GM19455 (cell line): ENCODE measurements around the gene SEC31B.

ENCODE experiments used
- ATAC-seq: cut with Tn5 transposase; IDR thresholded peaks from one replicate; pipeline ENCODE4 v1.9.1; 2021; ENCODE audit not compliant: unreplicated experiment

The SEC31B gene

GRCh38 chr10:100502926-100503494 lies 16.7 kb downstream of the SEC31B start:
- no peak for ATAC-seq

DNA sequence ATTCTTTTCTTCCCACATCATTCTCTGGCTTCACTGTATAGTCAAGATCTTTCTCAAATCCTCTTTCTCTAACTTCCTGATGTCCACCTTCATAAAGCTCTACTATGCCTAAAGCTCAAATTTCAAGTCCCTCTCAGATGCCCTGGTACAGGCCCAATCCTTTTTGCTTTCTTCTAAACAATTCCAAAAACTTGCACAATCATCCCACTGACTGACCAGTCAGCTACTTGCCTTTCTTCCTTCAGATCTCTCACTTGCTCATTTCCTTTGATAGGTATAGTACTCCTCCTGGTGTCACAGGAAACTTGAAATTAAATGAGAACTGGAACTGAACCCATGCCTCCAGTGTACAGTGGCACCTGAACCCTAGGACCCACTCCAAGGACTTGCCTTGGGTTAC lies 18.2 kb downstream of the SEC31B start:
- no peak for ATAC-seq

- no peak for ATAC-seq
Observed at GRCh38 chr10:100498059-100498458, 21.6 kb downstream of the SEC31B start.

DNA sequence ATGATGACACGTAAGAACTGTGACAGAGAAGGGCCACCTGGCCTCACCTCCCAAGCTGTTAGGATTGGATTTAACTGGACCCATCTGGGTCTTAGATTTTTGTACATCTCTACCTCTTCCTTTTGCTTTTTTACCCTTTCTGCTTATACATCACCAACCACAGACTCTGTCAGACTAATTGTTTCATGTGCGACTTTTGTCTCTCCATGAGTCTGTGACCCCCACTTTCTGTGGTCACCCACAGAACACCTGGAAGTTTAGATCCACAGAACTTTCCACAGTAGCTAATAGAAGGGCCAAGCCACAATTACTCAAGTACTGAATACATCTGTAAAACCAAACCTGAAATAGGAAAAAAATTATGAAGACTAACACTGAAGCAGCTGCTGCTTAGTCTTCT lies 23.1 kb downstream of the SEC31B start:
- no peak for ATAC-seq

DNA sequence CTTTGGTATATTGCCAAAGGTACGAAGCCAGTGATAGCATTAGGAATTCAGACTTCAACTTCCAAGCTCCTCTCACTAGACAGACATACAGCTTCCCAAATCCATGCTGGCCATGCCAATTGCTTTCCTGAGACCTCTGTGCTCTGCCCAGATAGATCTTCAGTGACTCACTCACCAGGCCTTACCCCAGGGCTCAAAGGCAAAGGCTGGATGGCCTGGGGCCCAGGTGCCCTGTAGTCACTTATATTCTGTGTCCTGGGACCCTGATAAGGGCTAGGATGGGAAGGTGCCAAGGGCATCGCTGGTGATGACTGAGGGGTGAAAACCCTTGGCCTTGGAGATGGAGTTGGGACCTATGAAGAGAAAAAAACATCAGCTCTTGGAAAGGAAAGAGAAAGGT lies 29.1 kb downstream of the SEC31B start:
- no peak for ATAC-seq

DNA sequence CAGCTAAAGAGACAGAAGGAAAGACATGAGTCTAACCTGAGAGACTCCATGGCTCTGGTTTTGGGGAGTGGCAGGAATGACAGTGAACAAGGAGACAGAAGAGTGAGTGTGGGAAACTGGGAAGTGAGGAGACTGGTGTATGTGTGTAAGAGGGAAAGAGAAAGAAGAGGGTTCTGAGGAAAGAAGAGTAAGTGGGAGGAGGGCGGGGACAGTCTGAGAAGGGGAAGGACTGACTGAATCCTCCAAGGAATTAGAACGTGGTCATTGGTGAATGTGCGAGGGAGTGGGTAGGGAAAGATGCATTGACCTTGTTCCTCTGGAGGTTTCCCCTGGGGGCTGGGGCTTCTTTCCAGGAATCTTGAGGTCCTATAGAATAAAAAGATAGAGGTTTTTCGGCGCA lies 30.3 kb downstream of the SEC31B start:
- ATAC-seq, result no peak

- ATAC-seq, result no peak
Observed at GRCh38 chr10:100487529-100487928, 32.1 kb downstream of the SEC31B start.

DNA sequence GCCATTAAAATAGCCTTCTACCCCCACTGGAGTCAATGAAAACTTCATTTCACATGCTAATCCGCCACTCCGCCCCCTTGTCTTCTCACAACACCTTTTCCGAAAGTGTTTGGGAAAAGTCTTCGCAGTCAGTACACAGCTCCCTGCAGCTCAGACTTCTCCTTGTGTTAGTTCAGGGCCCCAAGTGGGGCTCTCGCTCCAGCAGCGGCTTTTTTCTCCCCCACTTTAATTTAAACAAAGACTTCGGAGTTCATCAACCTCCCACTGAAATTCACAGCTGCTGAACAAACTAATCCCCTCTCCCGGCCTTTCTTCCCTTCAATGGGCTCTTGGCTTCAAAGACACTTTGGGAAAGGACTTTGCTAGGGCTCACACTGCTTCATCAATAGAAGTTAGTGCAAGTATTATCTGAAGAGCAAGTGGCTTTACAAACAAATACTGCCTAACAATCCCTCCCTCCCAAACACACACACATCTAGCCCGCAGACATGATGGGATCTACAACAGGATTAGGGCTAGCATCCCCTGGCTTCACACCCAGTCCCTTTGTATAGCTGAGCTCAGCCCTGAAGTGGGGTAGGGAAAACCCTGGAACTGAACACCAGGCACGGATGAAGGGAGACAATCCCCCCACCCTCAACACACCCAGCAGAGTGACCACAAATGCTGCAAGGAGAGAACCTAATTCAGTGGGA lies 33.7 kb downstream of the SEC31B start:
- no peak for ATAC-seq

- no peak for ATAC-seq
Observed at GRCh38 chr10:100485366-100485765, 34.3 kb downstream of the SEC31B start.

DNA sequence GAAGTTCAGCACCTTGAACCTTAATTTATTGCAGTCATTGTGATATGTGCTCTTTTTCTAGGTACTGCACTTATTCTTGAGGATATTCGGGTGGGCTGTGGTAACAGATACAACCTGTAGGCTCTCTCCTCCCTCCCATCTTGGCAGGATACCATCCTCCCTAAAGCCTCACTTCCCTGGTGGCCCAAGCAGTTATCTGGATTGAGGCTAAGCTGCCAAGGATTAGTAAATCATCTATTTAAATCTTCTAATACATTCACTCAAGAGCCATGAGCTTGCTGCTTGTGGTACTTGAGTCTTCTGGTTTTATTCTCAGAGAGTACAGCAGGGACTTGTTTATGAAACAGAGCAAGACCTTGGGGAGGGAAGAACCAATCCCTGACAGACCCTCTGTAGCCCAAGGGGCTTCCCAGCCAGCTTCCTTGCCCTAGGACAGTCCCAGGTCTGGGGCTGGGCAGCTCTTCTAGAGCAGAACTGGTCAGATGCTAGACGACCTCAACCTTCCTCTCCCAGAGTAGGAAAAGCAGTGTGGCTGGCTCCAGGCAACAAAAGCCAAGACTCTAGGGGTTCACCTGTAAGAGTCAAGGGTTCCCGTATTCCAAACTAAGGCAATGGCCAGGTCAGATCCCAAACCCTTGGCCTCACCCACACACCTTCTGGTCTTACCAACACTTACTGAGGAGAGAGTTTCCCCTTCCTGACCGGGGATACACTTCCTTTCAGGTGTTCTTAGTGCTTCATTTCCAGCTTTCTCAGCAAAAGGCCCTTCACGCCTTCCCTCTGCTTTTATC lies 35.6 kb downstream of the SEC31B start:
- no peak for ATAC-seq

DNA sequence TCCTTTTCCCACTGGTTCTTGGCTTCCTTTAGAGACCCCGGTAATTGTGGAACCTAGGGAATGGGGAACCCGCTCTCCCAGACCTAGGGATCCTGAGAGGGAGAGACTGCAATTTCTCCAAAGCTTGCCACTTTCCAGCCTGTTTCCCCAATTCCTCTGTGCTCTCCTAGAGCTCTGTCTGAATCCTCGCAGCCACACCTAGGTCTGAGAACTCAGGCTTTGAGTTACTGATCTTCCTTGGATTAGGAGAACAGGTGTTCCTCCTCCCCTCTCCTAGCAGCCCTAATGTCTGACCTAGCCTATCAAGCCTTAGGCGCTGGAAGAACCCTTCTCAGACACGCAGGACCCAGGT lies 36.9 kb downstream of the SEC31B start:
- no peak for ATAC-seq

DNA sequence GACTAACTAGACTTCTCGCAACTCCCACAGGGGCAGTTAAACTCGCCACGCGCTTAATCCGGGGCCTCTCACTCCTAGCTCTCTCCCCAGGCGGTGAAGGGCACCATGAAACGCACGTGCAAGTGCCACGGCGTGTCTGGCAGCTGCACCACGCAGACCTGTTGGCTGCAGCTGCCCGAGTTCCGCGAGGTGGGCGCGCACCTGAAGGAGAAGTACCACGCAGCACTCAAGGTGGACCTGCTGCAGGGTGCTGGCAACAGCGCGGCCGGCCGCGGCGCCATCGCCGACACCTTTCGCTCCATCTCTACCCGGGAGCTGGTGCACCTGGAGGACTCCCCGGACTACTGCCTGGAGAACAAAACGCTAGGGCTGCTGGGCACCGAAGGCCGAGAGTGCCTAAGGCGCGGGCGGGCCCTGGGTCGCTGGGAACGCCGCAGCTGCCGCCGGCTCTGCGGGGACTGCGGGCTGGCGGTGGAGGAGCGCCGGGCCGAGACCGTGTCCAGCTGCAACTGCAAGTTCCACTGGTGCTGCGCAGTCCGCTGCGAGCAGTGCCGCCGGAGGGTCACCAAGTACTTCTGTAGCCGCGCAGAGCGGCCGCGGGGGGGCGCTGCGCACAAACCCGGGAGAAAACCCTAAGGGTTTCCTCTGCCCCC lies 37.4 kb downstream of the SEC31B start:
- peak; percentile 56 for ATAC-seq

DNA sequence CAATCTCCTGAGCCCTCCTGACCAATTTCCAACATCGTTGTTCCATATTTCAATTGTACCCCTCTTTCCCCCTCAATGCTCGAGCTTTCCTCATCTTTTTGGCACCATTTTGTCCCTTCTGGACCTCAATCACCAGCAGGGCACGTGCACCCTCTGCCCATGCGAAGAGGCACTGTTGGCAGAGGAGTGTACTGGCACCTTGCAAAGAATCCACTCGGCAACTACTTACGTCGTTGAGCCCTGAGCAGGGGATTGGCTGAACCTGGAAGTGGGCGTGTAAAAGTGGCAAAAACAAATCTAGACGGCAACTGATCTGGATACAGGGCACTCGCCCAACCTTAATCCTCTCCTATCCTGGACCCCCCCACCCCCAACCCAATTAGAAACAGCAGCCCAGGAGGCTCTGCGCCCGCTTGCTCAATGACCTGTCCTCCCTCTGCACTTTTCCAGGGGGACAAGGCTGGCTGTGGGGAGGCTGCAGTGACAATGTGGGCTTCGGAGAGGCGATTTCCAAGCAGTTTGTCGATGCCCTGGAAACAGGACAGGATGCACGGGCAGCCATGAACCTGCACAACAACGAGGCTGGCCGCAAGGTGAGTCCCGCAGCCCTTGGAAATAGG lies 38.1 kb downstream of the SEC31B start:
- peak; percentile 95 for ATAC-seq

- ATAC-seq, result no peak
Observed at GRCh38 chr10:100480002-100480401, 39.7 kb downstream of the SEC31B start.

- no peak for ATAC-seq
Observed at GRCh38 chr10:100479037-100479436, 40.6 kb downstream of the SEC31B start.

DNA sequence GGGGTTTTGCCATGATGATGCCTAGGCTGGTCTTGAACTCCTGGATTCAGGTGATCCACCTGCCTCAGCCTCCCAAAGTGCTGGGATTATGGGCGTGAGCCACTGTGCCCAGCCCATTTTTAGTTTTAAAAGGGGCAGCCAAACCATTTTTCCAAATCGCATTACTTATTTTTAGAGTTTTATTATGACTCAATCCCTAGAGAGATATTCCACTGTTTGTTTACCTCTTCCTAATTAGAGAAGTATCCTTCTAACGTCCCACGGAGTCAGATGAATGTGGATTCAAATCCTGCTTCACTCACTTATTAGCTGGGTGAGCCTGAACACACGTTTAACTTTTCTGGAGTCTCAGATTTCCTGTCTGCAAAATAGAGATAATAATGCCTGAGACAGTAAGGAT lies 41.7 kb downstream of the SEC31B start:
- ATAC-seq, result no peak

DNA sequence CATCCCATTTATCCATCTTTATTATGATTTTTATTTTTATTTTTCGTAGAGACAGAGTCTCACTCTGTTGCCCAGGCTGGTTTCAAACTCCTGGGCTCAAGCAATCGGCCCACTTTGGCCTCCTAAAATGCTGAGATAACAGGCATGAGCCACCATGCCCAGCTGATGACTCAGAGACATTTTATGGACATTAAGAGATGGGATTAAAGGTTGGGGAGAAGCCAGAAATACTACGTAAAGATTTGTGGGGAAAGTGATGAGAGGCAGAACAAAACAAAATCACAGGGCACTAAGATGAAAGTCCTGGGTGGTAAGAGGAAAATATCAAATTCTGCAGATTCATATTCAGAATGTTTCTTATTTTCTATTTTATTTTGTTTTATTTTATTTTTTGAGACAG lies 49.3 kb downstream of the SEC31B start:
- ATAC-seq, result no peak

DNA sequence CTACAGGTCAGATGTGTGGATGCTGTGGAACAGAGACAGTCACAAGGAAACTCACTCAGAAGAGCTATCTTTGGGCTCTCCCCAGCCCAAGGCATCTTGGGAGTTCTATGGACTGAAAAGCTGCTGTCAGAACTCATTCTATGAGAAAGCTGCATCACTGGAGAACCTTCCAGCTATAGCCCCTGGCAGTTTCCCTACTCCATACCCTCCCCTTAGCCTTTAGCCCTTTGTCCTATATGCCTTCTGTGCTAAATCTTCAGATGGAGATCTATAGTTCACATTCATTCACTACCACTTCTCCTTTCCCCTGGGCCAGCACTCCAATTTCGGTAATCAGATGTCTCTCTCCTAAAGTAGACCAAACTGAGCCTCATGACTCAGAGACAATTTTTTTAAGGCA lies 49.9 kb downstream of the SEC31B start:
- no peak for ATAC-seq

DNA sequence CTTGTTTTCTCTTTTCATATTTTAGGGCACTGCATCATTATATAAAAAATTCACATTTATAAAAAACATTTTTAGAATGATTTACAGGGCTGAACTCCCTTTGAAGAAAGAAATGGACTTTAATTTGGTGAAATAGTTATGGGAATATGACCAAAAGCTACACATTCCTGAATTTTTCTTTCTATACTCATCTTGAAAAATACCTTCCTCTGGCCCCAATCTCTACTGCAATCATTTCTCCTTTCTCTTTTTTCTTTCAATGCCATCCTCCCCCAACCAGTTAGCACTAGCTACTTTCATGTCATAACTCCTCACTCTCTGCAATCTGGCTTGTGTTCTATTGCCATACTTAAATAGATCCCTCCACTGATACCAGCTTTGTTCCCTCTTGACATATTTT lies 50.7 kb downstream of the SEC31B start:
- ATAC-seq, result no peak

- no peak for ATAC-seq
Observed at GRCh38 chr10:100468322-100468721, 51.3 kb downstream of the SEC31B start.

- ATAC-seq, result no peak
Observed at GRCh38 chr10:100462709-100463108, 57.0 kb downstream of the SEC31B start, which contains the start of gene WNT8B. Gene WNT8B, plus strand, starts transcription at chr10:100463009. Its CDS starts 160 bp downstream, at chr10:100463169.
